GM12878 (cell line): ENCODE measurements around the gene RABL6. TPM values are rescaled to one million over a fixed set of nuclear protein-coding genes. Genes with fewer than 3 reads are reported as not detected.

Experiments
- ATAC-seq: fragments of 200-7000 bp; cut with Tn5 transposase; 3 replicates; pipeline ENCODE4 v1.9.1; 2020; ENCODE audit warnings: mild to moderate bottlenecking, moderate library complexity
- BruUV-seq: library from RNA; stranded (reverse); fragments of 400-500 nt; replicated peaks from 2 replicates; lab custom pipeline; 2021; lab: Mats Ljungman, UMichigan
- CTCF ChIA-PET: fragments of 300-600 bp; sonication (Branson Sonifier 250); formaldehyde crosslinking; extraction: SDS; loops from one replicate; lab custom pipeline; 2021; ENCODE audit warnings: inconsistent platforms; lab: Yijun Ruan, JAX
- POLR2A ChIA-PET: fragments of 350-600 bp; formaldehyde crosslinking; extraction: SDS; loops from one replicate; lab custom pipeline; 2021; ENCODE audit warnings: inconsistent platforms; lab: Charles Lee
- RAD21 ChIA-PET: fragments of 300-600 bp; sonication (Branson Sonifier 250); formaldehyde crosslinking; loops from one replicate; lab custom pipeline; 2023; ENCODE audit warnings: antibody characterized with exemption; ENCODE audit not compliant: unreplicated experiment; lab: Charles Lee
- SMC1A ChIA-PET: fragments of 300-600 bp; sonication (Branson Sonifier 250); formaldehyde crosslinking; loops from one replicate; lab custom pipeline; 2023; ENCODE audit not compliant: unreplicated experiment, uncharacterized antibody; lab: Charles Lee
- DNase-seq: peaks from one replicate; pipeline ENCODE4 v3.0.0-alpha.2; 2011; ENCODE audit warnings: low read depth, low spot score
- FAIRE-seq: peaks from 3 replicates; lab custom pipeline; 2011; peaks lifted over from hg19 to GRCh38; lab: Jason Lieb, UNC
- H2AFZ ChIP-seq: 2 replicates; pipeline ENCODE4 v1.6.0; 2011; ENCODE audit warnings: low read depth, low read length, control low read depth; ENCODE audit not compliant: control insufficient read depth
- H3K27ac ChIP-seq: 2 replicates; pipeline ENCODE4 v1.5.1; 2011; ENCODE audit warnings: control low read depth; ENCODE audit not compliant: control insufficient read depth, insufficient read depth
- H3K27me3 ChIP-seq, 2 experiments: replicated peaks in 1 of 2; 2 replicates each; pipeline versions ENCODE4 v1.6.0 to v1.6.1; 2011; ENCODE audit warnings: low read length in 1 of 2; ENCODE audit not compliant: control insufficient read depth in 2 of 2, insufficient read depth in 2 of 2
- H3K36me3 ChIP-seq, 2 experiments: 2 replicates each; pipeline ENCODE4 v1.5.1; 2011; ENCODE audit warnings: low read length in 1 of 2; ENCODE audit not compliant: control insufficient read depth in 2 of 2, insufficient read depth in 2 of 2
- H3K4me1 ChIP-seq: 2 replicates; pipeline ENCODE4 v1.6.1; 2011; ENCODE audit warnings: mild to moderate bottlenecking, low read length, moderate library complexity, mixed read lengths; ENCODE audit not compliant: control insufficient read depth, insufficient read depth
- H3K4me2 ChIP-seq: 2 replicates; pipeline ENCODE4 v1.6.0; 2011; ENCODE audit warnings: control low read depth; ENCODE audit not compliant: control insufficient read depth, insufficient read depth
- H3K4me3 ChIP-seq: fragments of 200-600 bp; sonication (generic); 2 replicates; pipeline ENCODE4 v1.5.1; 2016
- H3K79me2 ChIP-seq: 2 replicates; pipeline ENCODE4 v1.6.0; 2011; ENCODE audit warnings: low read length; ENCODE audit not compliant: control insufficient read depth, insufficient read depth
- H3K9ac ChIP-seq: 2 replicates; pipeline ENCODE4 v1.8.0; 2011; ENCODE audit warnings: low read length, control low read depth, mixed read lengths; ENCODE audit not compliant: control insufficient read depth, insufficient read depth
- H3K9me3 ChIP-seq: replicated peaks from 3 replicates; pipeline ENCODE4 v1.5.1; 2011; ENCODE audit warnings: mild to moderate bottlenecking, low read length; ENCODE audit not compliant: control insufficient read depth, insufficient read depth
- H4K20me1 ChIP-seq: 2 replicates; pipeline ENCODE4 v1.6.0; 2011; ENCODE audit not compliant: control insufficient read depth, insufficient read depth
- ATF7 ChIP-seq: fragments of 450-650 bp; IDR thresholded peaks from 2 replicates; pipeline ENCODE4 v1.6.1; 2016; ENCODE audit warnings: low read depth, mild to moderate bottlenecking
- MTA2 ChIP-seq: fragments of 450-650 bp; IDR thresholded peaks from 2 replicates; pipeline ENCODE4 v1.6.1; 2016; ENCODE audit warnings: low read depth, mild to moderate bottlenecking, moderate library complexity
- NR2F1 ChIP-seq: fragments of 450-650 bp; conservative IDR thresholded peaks from 2 replicates; pipeline ENCODE4 v1.6.1; 2017; ENCODE audit warnings: mild to moderate bottlenecking
- PRDM15 ChIP-seq: fragments of 450-650 bp; formaldehyde crosslinking; IDR thresholded peaks from 2 replicates; pipeline ENCODE4 v1.4.0; 2020; ENCODE audit warnings: mild to moderate bottlenecking, moderate library complexity
- SMC3 ChIP-seq: IDR thresholded peaks from 2 replicates; pipeline ENCODE4 v1.6.1; 2011; ENCODE audit warnings: low read length, improper control_type of control experiment, borderline replicate concordance
- ZNF274 ChIP-seq: IDR thresholded peaks from one replicate; pipeline ENCODE4 v1.8.0; 2011; ENCODE audit not compliant: insufficient read length, insufficient read depth
- WGBS: methylation state at CpG from one replicate; pipeline ENCODE4 v1.1.6; 2016; ENCODE audit warnings: low lambda C conversion rate; ENCODE audit not compliant: insufficient replicate concordance, insufficient coverage; ENCODE audit errors: missing lambda C conversion rate; 5-methylcytosine and 5-hydroxymethylcytosine counted together
- in situ Hi-C: fragments of 300-500 bp; cut with MboI; formaldehyde crosslinking; loops from 9 replicates; pipeline ENCODE4 v1.14.3; 2018; ENCODE audit warnings: mixed read lengths
- intact Hi-C: fragments of 100-400 bp; cut with micrococcal nuclease; formaldehyde crosslinking; loops from one replicate; pipeline ENCODE4 v1.14.2; 2022; ENCODE audit not compliant: unreplicated experiment
- polyA plus RNA-seq, 11 experiments: library from polyadenylated mRNA; depleted of rRNA in 4 of 11; unstranded in 6 of 11; stranded (reverse) in 5 of 11; fragments of >200 nt; fragmentation: Nextera tagmentation in 4 of 11; fragmentation: Illumina TruSeq in 1 of 11; extraction: Ambion mirVana in 4 of 11; extraction: Trizol in 1 of 11; gene quantifications; 1 replicate in 1 of 11; 2 replicates in 10 of 11; pipeline versions ENCODE4 v1.2.1 to v1.2.3, GENCODE V29; 2011 to 2016; ENCODE audit warnings: inconsistent platforms in 2 of 11, missing spikeins in 2 of 11, low read depth in 1 of 11
- total RNA-seq, 4 experiments: library from RNA; depleted of rRNA in 3 of 4; stranded (reverse); fragments of >200 nt in 3 of 4; fragmentation: Illumina TruSeq in 1 of 4; extraction: Trizol in 1 of 4; gene quantifications; 2 replicates each; pipeline versions ENCODE4 v1.2.1 to v1.2.3, GENCODE V29; 2013 to 2021
- TF ChIP-seq, protein P1 (sequence below): IDR thresholded peaks from 2 replicates; pipeline ENCODE4 v1.6.1; 2012; ENCODE audit warnings: low read depth, low read length, improper control_type of control experiment

RABL6 gene
- total and polyA plus RNA-seq, 10 of the 15 experiments (the other 5 are each of a cell fraction or from before 2014, with no cell fraction given), result 1.4 to 134 (median 42.7) TPM

GRCh38 chr9:136777359-136777758 is 30.4 kb upstream of the RABL6 start:
- 46% methylated on average over 10 of the region's 14 CpGs for WGBS
- ChIA-PET POLR2A (interaction anchor here (1.0 to 1.7 kb wide), 3 partner anchors 11 to 48 kb away, joined by 3 to 5 read pairs (median 3); no protein-coding TSS in a partner anchor), RAD21 (interaction anchor here (1.7 to 2.0 kb wide), 4 partner anchors 8 to 252 kb away, joined by 4 to 9 read pairs (median 6); no protein-coding TSS in a partner anchor), SMC1A (interaction anchor here (1.2 to 3.1 kb wide), 2 partner anchors 10 to 13 kb away, joined by 3 to 21 read pairs; partner anchors contain the start of gene TMEM141), CTCF (interaction anchor here (0.8 to 13.1 kb wide), 10 partner anchors 8 to 269 kb away, joined by 3 to 163 read pairs (median 6); partner anchors contain the start of genes LCN8 and NPDC1)
- intact Hi-C loops (no loop called here), in situ Hi-C loops (no loop called here)
- H3K27me3 ChIP-seq, result peaks cover 0 to 1% of the 10 kb centered on the region in 2 experiments; a peak in 1 of 4 replicates
- H3K36me3 ChIP-seq, result no peaks in the 10 kb centered on the region
- H3K9ac ChIP-seq, result no peak overlapping the region
- no peak overlapping the region for H3K27ac ChIP-seq
- BruUV-seq, result no TSS peak
- TF ChIP-seq NR2F1 (0 out of 2 replicates have a peak, but pooled peaks have one; percentile 14), PRDM15 (CRISPR knock-in tag) (no peak), ZNF274 (no peak), MTA2 (no peak), ATF7 (no peak), SMC3 (no peak)
- TF ChIP-seq, protein P1, sequence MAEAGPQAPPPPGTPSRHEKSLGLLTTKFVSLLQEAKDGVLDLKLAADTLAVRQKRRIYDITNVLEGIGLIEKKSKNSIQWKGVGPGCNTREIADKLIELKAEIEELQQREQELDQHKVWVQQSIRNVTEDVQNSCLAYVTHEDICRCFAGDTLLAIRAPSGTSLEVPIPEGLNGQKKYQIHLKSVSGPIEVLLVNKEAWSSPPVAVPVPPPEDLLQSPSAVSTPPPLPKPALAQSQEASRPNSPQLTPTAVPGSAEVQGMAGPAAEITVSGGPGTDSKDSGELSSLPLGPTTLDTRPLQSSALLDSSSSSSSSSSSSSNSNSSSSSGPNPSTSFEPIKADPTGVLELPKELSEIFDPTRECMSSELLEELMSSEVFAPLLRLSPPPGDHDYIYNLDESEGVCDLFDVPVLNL, result no peak
- no peak overlapping the region for H3K4me3 ChIP-seq
- no peaks in the 10 kb centered on the region for H3K4me1 ChIP-seq
- FAIRE-seq (no peak), ATAC-seq (no peak), DNase-seq (no peak)
- no peaks in the 10 kb centered on the region for H3K79me2 ChIP-seq
- H3K4me2 ChIP-seq, result no peak overlapping the region
- no peaks in the 10 kb centered on the region for H4K20me1 ChIP-seq
- H2AFZ ChIP-seq, result 0 out of 2 replicates have a peak overlapping the region, but pooled peaks have one; percentile 11
- peaks cover 6% of the 10 kb centered on the region; the same call in 2 of the 3 replicates for H3K9me3 ChIP-seq
